ENCODE measurements around the gene PSMB10.

The PSMB10 gene

GRCh38 chr16:67924140-67924906 lies 12.3 kb downstream of the PSMB10 start:
- H4K8ac ChIP-seq (ENCODE audit: low read length): no peak overlapping the region
- H2AK5ac ChIP-seq (ENCODE audit: low read length, severe bottlenecking): no peak overlapping the region
- H2AFZ ChIP-seq (ENCODE audit: low read depth, low read length): no peak overlapping the region
- peaks cover 30 to 57% of the 10 kb centered on the region in 2 experiments for H3K36me3 ChIP-seq (ENCODE audit: control insufficient read depth in 1 of 2, insufficient read depth in 2 of 2, low read depth in 1 of 2, low read length in 2 of 2)
- no peak overlapping the region for H3K4me3 ChIP-seq (ENCODE audit: insufficient read depth in 1 of 2, low read depth in 1 of 2, low read length in 2 of 2)
- no peak overlapping the region for H3K4ac ChIP-seq (ENCODE audit: low read depth in 1 of 2, low read length in 2 of 2)
- peaks cover 48% of the 10 kb centered on the region for H3K79me1 ChIP-seq (replicated peaks; ENCODE audit: low read length, poor library complexity, severe bottlenecking)
- H3K4me1 ChIP-seq (ENCODE audit: control insufficient read depth, insufficient read depth, low read depth, low read length): peaks cover 16% of the 10 kb centered on the region
- no peak overlapping the region for H3K27ac ChIP-seq (ENCODE audit: low read length, poor library complexity, severe bottlenecking)
- H3K18ac ChIP-seq (ENCODE audit: low read depth in 1 of 2, low read length in 2 of 2): no peak overlapping the region
- H3K4me2 ChIP-seq (ENCODE audit: low read length, poor library complexity, severe bottlenecking): no peak overlapping the region
- no peak overlapping the region for H2BK120ac ChIP-seq (ENCODE audit: low read depth, low read length)
- no peaks in the 10 kb centered on the region for H3K9me3 ChIP-seq (ENCODE audit: control insufficient read depth, low read length)
- H2BK5ac ChIP-seq (ENCODE audit: low read depth, low read length, poor library complexity, severe bottlenecking): no peak overlapping the region
- no peak overlapping the region for H4K91ac ChIP-seq (ENCODE audit: low read length)
- H3K23ac ChIP-seq (ENCODE audit: low read length in 2 of 2): no peak overlapping the region
- H3K27me3 ChIP-seq (ENCODE audit: control insufficient read depth in 1 of 2, insufficient read depth in 1 of 2, low read length in 2 of 2): no peaks in the 10 kb centered on the region
- no peak overlapping the region for H3K9ac ChIP-seq (ENCODE audit: low read length)
- no peak for DNase-seq
- WGBS: 97% methylated on average over 9 of the region's 10 CpGs
- H2BK15ac ChIP-seq (ENCODE audit: low read depth, poor library complexity, severe bottlenecking): no peak overlapping the region
- H2BK12ac ChIP-seq (ENCODE audit: low read length in 2 of 2): no peak overlapping the region
- no peak overlapping the region for H3K14ac ChIP-seq (ENCODE audit: low read length in 2 of 2)

DNA sequence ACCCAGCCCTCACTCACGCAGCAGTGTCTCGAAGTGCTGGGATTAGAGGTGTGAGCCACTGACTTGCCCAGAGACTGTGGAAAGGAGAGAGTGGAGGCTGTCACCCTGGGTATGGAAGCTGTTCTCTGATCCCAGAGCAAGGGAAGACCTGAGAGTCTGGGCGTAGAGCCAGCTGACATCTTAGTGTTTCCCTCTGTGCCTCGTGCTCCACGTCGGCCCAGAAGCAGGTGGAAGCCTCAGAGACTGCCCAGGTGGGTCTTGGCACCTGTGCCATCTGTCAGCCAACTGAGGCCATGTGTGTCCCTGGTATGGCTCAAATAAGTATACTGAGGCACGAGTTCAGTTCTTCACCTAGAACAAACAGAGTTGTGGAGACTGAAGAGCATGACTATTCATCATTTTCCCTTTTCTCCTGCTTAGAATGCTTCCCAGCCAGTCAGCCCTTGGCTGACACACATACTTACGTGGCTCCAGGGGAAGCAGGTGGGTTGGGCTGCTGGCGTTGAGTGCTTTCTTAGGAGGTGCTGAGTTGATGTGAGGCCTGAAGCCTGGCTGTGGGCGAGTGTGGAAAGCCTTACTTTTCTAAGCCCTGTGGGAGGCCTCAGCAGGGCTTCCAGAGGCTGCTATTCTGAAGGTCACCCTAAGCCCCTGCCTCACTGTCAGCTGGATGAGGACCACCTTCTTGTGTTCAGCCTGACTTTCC lies 13.1 kb downstream of the PSMB10 start:
- H3K4me2 ChIP-seq (ENCODE audit: low read length, poor library complexity, severe bottlenecking): no peak overlapping the region
- H3K18ac ChIP-seq (ENCODE audit: low read depth in 1 of 2, low read length in 2 of 2): no peak overlapping the region
- no peak overlapping the region for H2BK120ac ChIP-seq (ENCODE audit: low read depth, low read length)
- H2BK15ac ChIP-seq (ENCODE audit: low read depth, poor library complexity, severe bottlenecking): no peak overlapping the region
- H3K36me3 ChIP-seq (ENCODE audit: control insufficient read depth in 1 of 2, insufficient read depth in 2 of 2, low read depth in 1 of 2, low read length in 2 of 2): peaks cover 25 to 55% of the 10 kb centered on the region in 2 experiments
- H2AK5ac ChIP-seq (ENCODE audit: low read length, severe bottlenecking): no peak overlapping the region
- H4K8ac ChIP-seq (ENCODE audit: low read length): no peak overlapping the region
- no peak overlapping the region for H2AFZ ChIP-seq (ENCODE audit: low read depth, low read length)
- no peak overlapping the region for H2BK12ac ChIP-seq (ENCODE audit: low read length in 2 of 2)
- H4K91ac ChIP-seq (ENCODE audit: low read length): no peak overlapping the region
- H2BK5ac ChIP-seq (ENCODE audit: low read depth, low read length, poor library complexity, severe bottlenecking): no peak overlapping the region
- H3K4me3 ChIP-seq (ENCODE audit: insufficient read depth in 1 of 2, low read depth in 1 of 2, low read length in 2 of 2): no peak overlapping the region
- H3K4ac ChIP-seq (ENCODE audit: low read depth in 1 of 2, low read length in 2 of 2): no peak overlapping the region
- H3K27me3 ChIP-seq (ENCODE audit: control insufficient read depth in 1 of 2, insufficient read depth in 1 of 2, low read length in 2 of 2): no peaks in the 10 kb centered on the region
- H3K4me1 ChIP-seq (ENCODE audit: control insufficient read depth, insufficient read depth, low read depth, low read length): peaks cover 18% of the 10 kb centered on the region
- H3K9ac ChIP-seq (ENCODE audit: low read length): no peak overlapping the region
- WGBS: 94% methylated on average over 10 of the region's 10 CpGs
- H3K14ac ChIP-seq (ENCODE audit: low read length in 2 of 2): no peak overlapping the region
- no peaks in the 10 kb centered on the region for H3K9me3 ChIP-seq (ENCODE audit: control insufficient read depth, low read length)
- H3K27ac ChIP-seq (ENCODE audit: low read length, poor library complexity, severe bottlenecking): no peak overlapping the region
- H3K79me1 ChIP-seq (replicated peaks; ENCODE audit: low read length, poor library complexity, severe bottlenecking): peaks cover 48% of the 10 kb centered on the region
- no peak for DNase-seq
- no peak overlapping the region for H3K23ac ChIP-seq (ENCODE audit: low read length in 2 of 2)

GRCh38 chr16:67922740-67923139 lies 13.9 kb downstream of the PSMB10 start:
- no peak overlapping the region for H3K4ac ChIP-seq (ENCODE audit: low read depth in 1 of 2, low read length in 2 of 2)
- no peak for DNase-seq
- no peak overlapping the region for H2AFZ ChIP-seq (ENCODE audit: low read depth, low read length)
- H2BK12ac ChIP-seq (ENCODE audit: low read length in 2 of 2): no peak overlapping the region
- H3K18ac ChIP-seq (ENCODE audit: low read depth in 1 of 2, low read length in 2 of 2): no peak overlapping the region
- H2BK15ac ChIP-seq (ENCODE audit: low read depth, poor library complexity, severe bottlenecking): no peak overlapping the region
- H3K4me1 ChIP-seq (ENCODE audit: control insufficient read depth, insufficient read depth, low read depth, low read length): peaks cover 23% of the 10 kb centered on the region
- H3K27ac ChIP-seq (ENCODE audit: low read length, poor library complexity, severe bottlenecking): no peak overlapping the region
- no peak overlapping the region for H3K4me3 ChIP-seq (ENCODE audit: insufficient read depth in 1 of 2, low read depth in 1 of 2, low read length in 2 of 2)
- no peak overlapping the region for H2AK5ac ChIP-seq (ENCODE audit: low read length, severe bottlenecking)
- H3K23ac ChIP-seq (ENCODE audit: low read length in 2 of 2): no peak overlapping the region
- no peak overlapping the region for H3K14ac ChIP-seq (ENCODE audit: low read length in 2 of 2)
- no peak overlapping the region for H3K4me2 ChIP-seq (ENCODE audit: low read length, poor library complexity, severe bottlenecking)
- peaks cover 49% of the 10 kb centered on the region for H3K79me1 ChIP-seq (replicated peaks; ENCODE audit: low read length, poor library complexity, severe bottlenecking)
- H3K9me3 ChIP-seq (ENCODE audit: control insufficient read depth, low read length): no peaks in the 10 kb centered on the region
- H3K27me3 ChIP-seq (ENCODE audit: control insufficient read depth in 1 of 2, insufficient read depth in 1 of 2, low read length in 2 of 2): no peaks in the 10 kb centered on the region
- H2BK120ac ChIP-seq (ENCODE audit: low read depth, low read length): no peak overlapping the region
- no peak overlapping the region for H4K91ac ChIP-seq (ENCODE audit: low read length)
- no peak overlapping the region for H2BK5ac ChIP-seq (ENCODE audit: low read depth, low read length, poor library complexity, severe bottlenecking)
- peaks cover 17 to 51% of the 10 kb centered on the region in 2 experiments for H3K36me3 ChIP-seq (ENCODE audit: control insufficient read depth in 1 of 2, insufficient read depth in 2 of 2, low read depth in 1 of 2, low read length in 2 of 2)
- H4K8ac ChIP-seq (ENCODE audit: low read length): no peak overlapping the region
- H3K9ac ChIP-seq (ENCODE audit: low read length): peak overlapping the region; percentile 21
- 88% methylated on average over 8 of the region's 8 CpGs for WGBS

DNA sequence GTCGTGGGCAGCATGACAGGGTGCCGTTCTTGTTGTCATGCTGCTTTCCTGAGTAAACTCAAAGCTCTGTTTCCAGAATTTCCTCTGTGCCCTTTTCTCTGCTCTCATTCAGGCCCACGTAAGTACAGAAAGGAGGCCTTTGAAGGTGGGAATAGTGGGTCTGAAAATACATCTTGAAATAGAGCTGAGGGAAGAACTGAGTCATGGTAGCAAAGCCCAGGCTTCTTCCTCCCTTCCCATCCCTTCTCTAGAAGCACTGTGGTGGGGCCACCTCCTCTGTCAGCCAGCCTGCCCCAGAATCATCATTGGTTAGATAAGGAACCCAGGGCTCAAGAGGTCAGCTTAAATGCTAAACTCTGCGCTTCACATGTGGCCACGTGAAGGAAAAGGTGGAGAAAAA lies 14.4 kb downstream of the PSMB10 start:
- Histone ChIP-seq H3K14ac (ENCODE audit: low read length in 2 of 2) (no peak overlapping the region), H3K36me3 (ENCODE audit: control insufficient read depth in 1 of 2, insufficient read depth in 2 of 2, low read depth in 1 of 2, low read length in 2 of 2) (peaks cover 12 to 50% of the 10 kb centered on the region in 2 experiments), H2AFZ (ENCODE audit: low read depth, low read length) (no peak overlapping the region), H3K27ac (ENCODE audit: low read length, poor library complexity, severe bottlenecking) (no peak overlapping the region), H3K9ac (ENCODE audit: low read length) (peak overlapping the region; percentile 21), H2AK5ac (ENCODE audit: low read length, severe bottlenecking) (no peak overlapping the region), H3K9me3 (ENCODE audit: control insufficient read depth, low read length) (no peaks in the 10 kb centered on the region), H3K4me1 (ENCODE audit: control insufficient read depth, insufficient read depth, low read depth, low read length) (peaks cover 29% of the 10 kb centered on the region), H2BK15ac (ENCODE audit: low read depth, poor library complexity, severe bottlenecking) (no peak overlapping the region), H3K4ac (ENCODE audit: low read depth in 1 of 2, low read length in 2 of 2) (no peak overlapping the region), H2BK120ac (ENCODE audit: low read depth, low read length) (no peak overlapping the region), H2BK12ac (ENCODE audit: low read length in 2 of 2) (no peak overlapping the region), H3K4me3 (ENCODE audit: insufficient read depth in 1 of 2, low read depth in 1 of 2, low read length in 2 of 2) (no peak overlapping the region), H4K8ac (ENCODE audit: low read length) (no peak overlapping the region), H3K27me3 (ENCODE audit: control insufficient read depth in 1 of 2, insufficient read depth in 1 of 2, low read length in 2 of 2) (no peaks in the 10 kb centered on the region), H2BK5ac (ENCODE audit: low read depth, low read length, poor library complexity, severe bottlenecking) (no peak overlapping the region), H4K91ac (ENCODE audit: low read length) (no peak overlapping the region), H3K23ac (ENCODE audit: low read length in 2 of 2) (no peak overlapping the region), H3K4me2 (ENCODE audit: low read length, poor library complexity, severe bottlenecking) (no peak overlapping the region), H3K18ac (ENCODE audit: low read depth in 1 of 2, low read length in 2 of 2) (no peak overlapping the region), H3K79me1 (replicated peaks; ENCODE audit: low read length, poor library complexity, severe bottlenecking) (peaks cover 51% of the 10 kb centered on the region)
- no peak for DNase-seq
- 84% methylated on average over 4 of the region's 5 CpGs for WGBS

Data from mesenchymal stem cell (in vitro differentiated cells and primary cell).